DLD1 (cell line): ENCODE data around the gene ATXN3L.
"Not testable (repeated sequence)": the region's sequence is repeated elsewhere in the genome, so short reads cannot be mapped to it uniquely, and the experiment has no call there.

Source experiments
- in situ Hi-C: cut with HindIII; loops from 2 replicates; pipeline ENCODE4 v1.10.0; 2017; ENCODE audit warnings: low sequenced_read_pairs

The ATXN3L gene

DNA sequence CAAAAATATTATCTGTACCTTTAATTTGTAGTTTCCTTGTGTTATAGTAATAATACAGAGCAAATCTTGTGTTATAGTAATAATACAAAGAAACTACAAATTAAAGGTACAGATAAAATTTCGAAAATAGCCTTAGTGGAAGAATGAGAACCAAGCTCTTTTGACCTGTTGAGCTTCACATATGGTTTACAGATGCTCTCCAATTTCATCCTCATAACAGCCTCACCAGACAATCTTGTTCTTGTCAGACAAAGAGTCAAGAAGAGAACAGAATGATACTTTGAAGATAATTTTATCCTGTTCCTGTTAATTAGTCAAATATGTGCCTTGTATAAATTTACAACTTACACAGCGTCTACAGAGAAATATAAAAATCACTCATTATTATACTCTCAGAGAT lies 12.8 kb downstream of the ATXN3L start:
- in situ Hi-C loops = no loop called here

DNA sequence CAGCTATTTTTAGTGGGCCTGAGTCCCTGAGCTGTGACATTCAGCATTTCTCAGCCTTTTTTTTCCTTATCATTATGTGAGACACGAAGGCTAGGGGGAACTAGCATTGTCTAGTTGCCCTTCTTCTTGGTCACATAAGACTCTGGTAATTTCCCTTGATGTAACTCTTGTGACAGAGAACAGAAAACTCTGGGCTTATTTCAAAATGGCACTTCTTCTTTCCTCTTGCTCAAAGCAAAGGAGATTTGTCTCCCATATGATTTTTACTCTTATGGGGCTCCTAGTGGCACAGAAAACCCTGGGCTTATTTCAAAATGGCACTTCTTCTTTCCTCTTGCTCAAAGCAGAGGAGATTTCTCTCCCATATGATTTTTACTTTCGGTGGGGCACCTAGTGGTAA lies 14.7 kb downstream of the ATXN3L start:
- in situ Hi-C loops = no loop called here

DNA sequence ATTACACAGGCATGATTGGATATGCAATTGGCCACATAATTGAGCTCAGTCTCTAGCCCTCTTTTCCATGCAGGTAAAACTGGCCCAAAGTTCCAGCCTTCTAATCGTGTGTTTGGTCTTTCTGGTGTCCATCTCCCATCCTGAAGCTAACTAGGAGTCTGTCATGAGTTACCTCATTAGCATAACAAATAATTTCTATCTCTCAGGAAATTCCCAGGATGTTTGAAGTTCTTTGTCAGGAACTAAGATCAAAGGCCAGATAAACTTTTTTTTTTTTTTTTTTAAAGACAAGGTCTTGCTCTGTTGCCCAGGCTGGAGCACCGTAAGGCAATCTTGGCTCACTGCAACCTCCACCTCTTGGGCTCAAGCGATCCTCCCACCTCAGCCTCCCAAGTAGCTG lies 15.8 kb downstream of the ATXN3L start:
- in situ Hi-C loops = no loop called here

DNA sequence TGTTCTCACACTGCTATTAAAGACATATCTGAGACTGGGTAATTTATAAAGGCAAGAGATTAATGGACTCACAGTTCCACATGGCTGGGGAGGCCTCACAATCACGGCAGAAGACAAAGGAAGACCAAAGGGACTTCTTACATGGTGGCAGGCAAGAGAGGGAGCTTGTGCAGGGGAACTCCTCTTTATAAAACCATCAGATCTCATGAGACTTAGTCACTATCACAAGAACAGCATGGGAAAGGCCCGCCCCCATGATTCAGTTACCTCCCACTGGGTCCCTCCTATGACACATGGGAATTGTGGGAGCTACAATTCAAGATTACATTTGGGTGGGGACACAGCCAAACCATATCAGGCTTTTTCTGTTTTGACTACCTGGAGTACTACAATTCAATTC lies 16.6 kb downstream of the ATXN3L start:
- in situ Hi-C loops = not testable (repeated sequence)

DNA sequence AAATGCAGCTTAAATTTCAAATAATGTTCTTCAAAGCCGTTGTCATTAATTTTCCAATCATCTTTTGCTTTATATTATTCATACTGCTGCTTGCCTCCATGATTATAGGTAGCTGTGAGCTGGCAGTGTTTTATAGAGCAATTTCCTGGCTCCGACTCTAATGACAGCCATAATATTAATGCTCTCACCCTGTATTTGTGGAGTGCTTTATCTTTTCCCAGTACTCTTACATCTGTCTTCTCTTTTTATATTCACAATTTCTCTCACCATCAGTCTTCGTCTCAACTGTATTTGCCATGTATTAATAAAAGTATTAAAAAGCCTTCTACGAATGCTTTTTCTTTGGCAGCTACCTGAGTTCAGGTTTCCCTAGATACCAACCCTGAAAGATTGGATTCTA lies 21.0 kb downstream of the ATXN3L start:
- in situ Hi-C loops = no loop called here

DNA sequence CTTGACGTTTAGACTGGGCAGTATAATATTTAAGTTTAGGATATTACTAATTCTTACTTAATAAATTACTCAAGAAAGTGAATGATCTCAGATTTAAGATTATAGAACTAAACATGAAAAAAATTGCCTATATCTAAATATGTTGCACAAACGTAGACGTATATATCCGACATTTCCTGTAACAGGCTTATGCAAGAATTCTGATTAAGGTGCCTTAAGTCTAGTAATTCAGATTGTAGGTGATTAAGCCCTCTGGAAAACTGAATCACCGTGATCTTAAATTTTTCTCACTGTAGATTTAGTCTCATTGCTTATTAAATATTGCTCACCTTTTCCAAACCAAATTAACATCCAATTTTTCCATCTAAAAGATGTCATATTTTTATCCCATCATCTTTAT lies 24.0 kb downstream of the ATXN3L start:
- in situ Hi-C loops = no loop called here

DNA sequence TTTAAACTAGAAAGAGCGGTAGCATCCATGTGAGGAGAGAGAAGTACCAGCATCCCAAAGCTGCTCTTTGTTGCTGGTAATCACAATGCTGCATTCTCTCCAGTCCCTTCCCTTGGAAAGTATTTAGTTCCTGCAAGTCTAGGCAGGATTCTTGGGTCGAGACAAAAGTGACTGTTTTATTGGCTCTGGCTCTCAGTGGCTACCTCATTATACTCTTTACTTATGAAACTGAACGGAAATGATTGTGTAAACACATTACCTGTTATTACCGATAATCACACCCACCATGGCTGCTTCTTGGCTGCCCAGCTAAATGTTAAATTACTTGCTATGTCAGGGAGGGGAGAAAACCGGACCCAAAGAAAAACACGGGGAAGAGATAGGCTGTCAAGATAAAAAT lies 26.2 kb downstream of the ATXN3L start:
- in situ Hi-C loops = no loop called here

DNA sequence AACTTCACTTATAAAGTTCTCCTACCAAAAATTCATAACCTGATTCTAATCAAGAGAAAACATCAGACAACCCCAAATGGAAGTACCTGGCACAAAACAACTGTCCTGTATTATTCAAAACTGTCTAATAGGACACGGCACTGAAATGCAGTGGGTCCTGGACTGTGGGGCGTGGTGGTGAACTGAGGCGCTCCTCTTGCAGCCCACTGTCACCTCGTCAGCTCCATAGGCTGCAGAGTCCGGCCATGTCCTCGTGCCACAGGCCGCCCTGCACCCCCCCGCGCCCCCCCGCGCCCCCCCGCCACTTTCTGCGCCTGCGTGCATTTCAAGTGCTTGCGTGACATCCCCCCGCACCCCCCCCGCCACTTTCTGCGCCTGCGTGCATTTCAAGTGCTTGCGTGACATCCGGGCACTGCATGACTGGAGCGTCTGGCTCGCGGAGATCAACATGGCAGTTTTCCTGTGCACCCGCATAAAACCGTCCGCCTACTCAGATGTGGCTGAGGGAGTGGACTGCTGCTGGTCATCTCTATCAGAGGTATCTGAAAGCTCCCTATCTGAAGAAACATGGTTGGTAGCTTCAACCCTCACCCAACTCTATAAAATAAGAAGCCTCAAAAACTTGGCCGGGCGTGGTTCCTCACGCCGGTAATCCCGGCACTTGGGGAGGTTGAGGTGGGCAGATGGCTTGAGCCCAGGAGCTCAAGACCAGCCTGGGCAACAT lies 28.8 kb downstream of the ATXN3L start:
- in situ Hi-C loops = no loop called here

DNA sequence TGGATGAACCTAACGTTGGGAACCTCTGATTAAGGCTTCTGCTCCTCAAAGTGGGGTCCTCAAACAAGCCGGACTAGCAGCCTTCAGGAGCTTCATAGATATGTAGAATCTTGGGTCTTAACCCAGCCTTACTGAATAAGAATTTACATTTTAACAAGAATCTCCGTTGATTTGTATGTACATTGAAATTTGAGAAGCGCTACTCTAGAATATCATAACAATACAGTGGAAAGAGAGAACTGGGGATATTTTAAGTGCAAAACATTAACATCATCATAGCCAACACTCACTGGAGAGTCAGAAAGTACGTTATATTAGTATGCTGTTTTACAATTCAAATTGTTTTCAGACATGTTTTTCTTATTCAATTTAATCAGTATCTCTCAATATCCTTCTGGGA lies 31.2 kb downstream of the ATXN3L start:
- in situ Hi-C loops = no loop called here

DNA sequence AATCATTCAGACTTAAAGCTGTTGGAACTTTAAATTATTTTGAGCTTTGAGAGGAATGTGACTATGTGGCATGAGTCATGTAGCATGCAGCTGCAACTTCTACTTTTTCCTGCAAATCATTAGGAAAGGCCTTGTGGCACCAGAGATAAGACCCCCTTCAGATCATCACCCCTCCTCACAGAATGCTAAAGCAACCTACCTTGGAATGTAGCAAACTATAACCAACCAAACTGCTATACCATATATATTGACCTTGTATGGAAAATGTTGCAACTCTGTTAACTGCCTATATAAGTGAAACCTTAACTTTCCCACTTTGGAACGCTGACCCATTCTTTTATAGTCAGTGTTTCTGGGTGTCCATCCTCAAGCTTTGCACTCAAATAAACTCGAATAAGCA lies 32.0 kb downstream of the ATXN3L start:
- in situ Hi-C loops = no loop called here

DNA sequence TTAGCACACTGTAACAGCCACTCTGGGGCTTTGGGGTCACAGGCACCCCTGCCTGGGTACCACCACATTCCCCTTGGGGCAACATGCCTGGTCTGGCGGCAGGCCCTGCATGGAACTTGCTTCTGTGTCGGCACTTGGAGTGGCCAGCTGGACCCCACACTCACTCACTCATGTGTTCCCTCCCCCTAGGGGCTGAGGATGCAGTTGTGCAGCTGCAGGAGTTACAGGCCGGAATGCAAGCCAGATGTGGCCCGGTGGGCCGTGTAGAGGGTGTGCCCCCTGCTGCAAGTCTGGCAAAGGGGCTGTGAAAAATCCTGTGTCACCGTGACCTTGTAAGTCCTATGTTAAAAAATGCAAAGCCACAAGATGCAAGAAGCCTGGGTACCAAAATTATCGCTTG lies 34.2 kb downstream of the ATXN3L start:
- in situ Hi-C loops = no loop called here

DNA sequence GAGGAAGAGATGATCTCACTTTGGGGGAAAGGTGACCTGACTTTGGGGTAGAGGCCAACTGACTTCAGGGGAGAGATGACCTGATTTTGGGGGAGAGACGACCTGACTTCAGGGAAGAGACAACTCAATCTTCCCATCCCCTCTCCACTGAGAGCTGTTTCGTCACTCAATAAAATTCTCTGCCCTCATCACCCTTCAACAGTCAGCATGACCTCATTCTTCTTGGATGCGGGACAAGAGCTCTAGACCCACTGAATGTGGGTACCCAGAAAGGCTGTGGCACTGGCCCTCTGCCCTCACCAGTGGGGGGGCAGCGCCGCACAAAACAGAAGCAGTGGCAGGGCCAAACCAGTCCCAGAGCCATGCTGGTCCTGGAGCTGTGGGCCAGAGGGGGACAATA lies 34.6 kb downstream of the ATXN3L start:
- in situ Hi-C loops = no loop called here

DNA sequence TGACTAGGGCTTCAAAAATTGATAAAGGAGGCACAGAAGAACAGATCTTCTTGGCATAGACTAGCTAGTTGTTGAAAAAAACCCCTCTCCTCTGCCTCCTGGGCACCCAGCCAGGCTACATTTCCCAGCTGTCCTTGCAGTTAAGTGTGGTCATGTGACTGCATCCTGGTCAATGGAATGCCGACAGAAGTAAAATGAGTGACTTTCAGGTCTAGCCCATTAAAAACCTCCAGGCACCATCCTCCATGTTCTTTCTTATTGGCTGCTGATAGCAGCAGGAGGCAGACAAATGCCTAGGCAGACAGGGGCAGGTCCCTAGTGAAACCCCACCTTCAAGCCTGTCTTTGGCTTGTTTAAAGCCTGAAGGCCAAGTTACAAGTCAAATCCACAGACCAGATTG lies 35.3 kb downstream of the ATXN3L start:
- in situ Hi-C loops = no loop called here

DNA sequence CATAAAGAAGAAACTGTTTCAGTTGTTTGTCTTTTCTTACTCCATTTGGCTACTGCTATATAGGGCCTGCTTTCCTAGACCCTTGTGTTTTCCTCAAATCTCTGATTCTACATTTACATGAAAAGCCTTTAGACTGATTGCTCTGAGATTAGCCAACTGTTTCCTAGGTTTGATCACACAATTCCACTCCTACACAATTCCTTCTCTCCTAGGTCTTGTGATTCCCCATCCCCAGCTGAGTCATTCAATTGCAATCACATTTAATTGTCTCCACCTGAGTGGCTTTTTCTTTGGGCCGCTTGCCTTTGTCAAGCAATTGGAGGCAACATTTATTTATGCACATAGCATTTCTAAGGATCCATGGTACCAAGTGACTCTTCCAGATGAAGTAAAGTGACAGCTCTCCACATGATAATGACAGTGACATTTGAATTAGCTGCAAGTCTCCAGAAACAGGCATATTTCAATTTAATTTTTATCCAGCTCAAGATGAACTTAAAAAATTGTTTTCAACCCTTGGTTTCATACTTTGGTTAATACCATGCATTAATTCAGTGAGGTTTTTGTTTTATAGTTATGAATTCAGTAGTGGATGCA lies 35.8 kb downstream of the ATXN3L start:
- in situ Hi-C loops = no loop called here

DNA sequence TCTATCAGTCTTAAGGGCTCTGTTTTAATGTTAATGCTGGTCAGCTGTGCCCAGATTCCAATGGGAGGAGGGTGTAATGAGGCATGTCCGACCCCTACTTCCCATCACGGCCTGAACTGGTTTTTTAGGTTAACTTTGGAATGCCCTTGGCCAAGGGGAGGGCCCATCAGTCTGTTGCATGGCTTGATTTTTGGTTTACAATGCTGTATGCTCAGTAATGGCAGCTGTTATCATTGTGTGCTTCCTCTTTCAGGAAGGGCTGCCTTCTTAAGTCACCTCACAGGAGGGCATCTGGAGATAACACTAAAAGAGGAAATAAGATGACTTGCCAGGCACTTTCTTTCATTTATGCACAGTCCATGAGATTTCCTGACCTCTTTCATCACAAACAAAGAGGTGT lies 36.3 kb downstream of the ATXN3L start:
- in situ Hi-C loops = no loop called here

DNA sequence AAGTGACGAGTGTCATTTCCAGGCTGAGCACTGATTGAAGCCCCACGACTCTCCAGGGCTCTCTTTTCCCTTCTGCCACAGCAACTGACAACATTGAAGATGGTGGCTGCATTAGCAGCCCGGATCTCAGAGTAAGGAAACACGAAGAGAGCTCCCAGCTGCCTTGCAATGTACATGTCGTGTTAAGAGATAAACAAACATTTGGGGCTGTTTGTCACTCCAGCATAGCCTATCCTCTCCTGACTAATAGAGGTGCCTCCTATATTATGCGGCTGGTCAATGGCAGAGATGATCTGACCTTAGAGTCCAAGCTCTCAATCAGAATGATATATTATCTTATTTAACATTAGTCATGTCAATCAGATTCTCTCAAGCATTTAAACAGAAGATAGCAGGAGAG lies 38.6 kb downstream of the ATXN3L start:
- in situ Hi-C loops = no loop called here

DNA sequence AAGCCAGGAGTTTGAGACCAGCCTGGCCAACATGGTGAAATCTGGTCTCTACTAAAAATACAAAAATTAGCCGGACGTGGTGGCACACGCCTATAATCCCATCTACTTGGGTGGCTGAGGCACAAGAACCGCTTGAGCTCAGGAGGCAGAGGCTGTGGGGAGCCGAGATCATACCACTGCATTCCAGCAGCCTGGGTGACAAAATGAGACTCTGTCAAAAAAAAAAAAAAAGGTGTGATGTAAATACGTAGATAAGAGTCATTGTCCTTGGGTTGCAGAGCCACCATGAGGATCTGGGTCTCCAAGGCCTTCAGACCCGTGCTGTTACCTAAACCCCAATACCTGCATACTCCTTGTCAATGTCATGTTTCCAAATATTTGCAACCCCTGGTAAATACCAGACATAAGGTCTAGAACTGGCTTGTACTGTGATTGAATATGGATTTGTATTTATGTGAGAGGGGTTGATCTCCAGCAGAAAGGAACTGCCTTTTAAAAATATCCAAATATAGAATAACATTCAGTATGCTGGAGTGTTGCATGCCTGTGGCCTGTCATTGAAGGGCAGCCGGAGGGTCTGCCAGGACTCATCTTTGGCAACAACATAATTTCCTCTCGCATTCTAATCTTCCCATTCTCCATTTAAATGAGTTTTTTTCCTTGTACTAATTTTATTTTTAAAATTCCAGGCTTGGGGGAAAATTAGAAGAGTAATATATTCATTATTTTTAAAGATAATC lies 40.4 kb downstream of the ATXN3L start:
- in situ Hi-C loops = no loop called here

DNA sequence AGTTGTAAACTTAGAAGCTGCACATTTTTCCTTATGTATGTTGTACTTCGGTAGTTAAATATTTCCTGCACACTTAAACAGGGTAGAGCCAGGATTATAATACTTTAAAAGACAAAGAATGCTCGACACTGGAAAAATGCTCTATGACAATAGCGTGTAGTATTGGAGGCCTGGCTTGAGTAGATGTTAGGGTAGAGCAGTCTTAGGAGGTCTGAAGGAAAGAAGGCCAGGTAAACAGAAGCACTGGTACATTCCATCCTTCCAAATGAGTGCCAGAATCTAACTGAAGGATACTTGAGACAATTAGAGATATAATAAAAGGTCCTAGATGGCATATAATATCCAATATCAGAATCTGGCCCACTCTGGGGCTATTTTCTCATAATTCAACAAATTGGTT lies 42.3 kb downstream of the ATXN3L start:
- in situ Hi-C loops = no loop called here

DNA sequence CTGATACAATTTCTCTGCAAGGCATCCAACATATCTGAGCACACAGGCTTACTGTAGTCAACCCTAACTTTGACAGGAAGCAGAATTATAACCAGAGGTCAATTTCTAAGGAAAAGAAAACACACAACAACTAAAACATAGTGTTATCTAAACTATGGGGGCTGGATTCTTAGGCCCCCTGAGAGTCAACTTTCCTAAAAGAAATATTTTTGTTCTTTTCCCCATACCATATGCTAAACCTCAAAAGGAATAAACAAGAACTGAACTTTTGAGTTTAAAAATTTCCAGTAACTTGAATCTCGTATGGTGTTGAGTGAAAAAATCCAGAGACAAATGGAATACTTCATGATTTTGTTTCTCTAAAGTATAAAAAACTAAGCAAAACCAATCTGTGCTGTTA lies 42.9 kb downstream of the ATXN3L start:
- in situ Hi-C loops = no loop called here

DNA sequence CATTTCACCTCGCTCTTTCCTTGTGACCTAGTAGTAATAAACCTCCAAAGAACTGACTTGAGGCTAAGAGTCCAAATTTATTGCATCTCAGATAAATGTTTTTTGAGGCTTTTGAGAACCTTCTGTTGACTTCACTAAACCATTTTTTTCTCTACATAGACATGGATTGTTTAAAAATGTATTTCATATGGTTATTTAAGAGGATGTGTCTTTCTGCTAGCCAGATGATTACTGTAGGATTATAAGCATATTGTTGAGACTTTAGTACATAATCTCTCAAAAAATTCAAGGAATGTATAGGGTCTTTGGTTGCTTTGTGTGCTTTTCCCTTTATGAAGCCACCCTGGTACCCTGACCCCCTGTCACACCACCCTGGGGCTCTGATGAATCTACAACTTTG lies 44.8 kb downstream of the ATXN3L start:
- in situ Hi-C loops = no loop called here

DNA sequence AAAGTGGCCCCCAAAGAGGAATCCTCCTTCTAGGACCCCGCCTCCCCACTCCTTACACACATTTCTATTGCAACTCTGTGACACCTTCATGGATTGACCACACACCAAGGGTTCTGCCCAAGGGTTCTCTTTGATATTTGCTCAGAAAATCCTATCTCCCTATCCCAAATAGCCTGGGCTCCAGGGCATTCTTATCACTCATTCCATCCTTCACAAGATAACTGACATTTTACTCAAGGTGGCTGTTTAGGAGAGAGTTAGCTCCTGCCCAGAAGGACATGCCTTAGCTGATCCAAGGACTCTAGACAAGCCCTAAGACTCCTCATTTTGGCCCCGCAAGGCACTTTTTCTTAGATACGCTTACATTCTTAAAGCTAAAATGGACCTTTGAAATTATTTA lies 47.4 kb downstream of the ATXN3L start:
- in situ Hi-C loops = no loop called here

DNA sequence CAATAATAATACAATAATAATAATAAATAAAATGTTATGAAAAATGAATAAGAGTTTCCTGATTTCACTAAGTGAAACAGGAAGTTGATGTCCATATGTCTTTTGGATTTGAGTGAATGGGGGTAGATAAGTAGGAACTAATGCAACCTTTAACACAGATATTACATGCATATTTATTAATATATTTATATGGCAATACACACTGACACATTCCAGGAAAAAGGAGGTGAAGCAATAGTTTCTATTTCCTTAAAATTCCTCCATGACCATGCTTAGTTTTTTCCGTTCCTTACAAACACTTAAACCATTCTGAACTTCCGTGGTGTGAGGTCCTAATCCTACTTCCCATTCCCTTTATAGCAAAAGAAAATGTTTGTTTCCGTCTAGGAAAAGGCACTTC lies 48.3 kb downstream of the ATXN3L start:
- in situ Hi-C loops = no loop called here
